Stimulated activated CD8-positive, alpha-beta memory T cell treated with anti-CD3 and anti-CD28 coated beads, Interleukin-2, amount 100 ng/mL, for 1 hour (primary cell): Measurements from ENCODE around the gene MAP4K3.

Source experiments
- DNase-seq, 2 donors: peaks; one replicate each; pipeline ENCODE4 v3.0.0-alpha.2; 2020; ENCODE audit warnings: low read depth in 2 of 2

MAP4K3 gene

DNA sequence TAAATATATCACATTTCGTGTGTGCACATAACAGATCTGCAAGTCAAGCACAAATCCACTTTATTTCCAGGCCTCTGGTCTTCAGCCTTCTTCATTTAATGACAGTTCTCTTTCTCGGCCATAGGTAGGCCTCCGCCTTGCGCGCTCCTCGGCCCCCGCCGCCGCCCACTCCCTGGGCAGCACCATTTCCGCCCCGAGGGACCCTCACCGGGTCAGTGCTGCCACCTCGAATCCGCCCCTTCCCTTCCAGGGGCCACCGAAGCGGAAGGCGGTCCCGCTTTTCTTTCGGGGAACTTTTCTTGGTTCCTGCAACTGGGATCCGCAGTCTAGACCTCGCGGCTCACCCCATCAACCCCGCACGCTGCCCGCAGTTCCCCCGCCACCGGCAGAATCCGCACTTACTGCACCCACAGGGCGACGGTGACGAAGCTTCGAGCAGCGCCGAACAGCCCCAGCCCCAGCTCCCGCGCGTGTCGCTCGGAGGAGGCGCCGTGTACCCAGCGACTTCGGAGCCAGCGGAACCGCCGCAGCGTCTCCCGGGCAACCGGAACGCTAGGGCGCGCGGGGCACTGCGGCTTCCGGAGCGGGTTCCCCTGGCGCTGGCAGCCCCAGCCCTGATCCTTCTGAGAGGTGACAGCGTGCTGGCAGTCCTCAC, 193.5 kb downstream of the MAP4K3 start, which contains the start of gene CDKL4:
CDKL4 (minus strand) TSS at position 502 of the 655 bp plus-strand sequence.
- DNase-seq = no peak

DNA sequence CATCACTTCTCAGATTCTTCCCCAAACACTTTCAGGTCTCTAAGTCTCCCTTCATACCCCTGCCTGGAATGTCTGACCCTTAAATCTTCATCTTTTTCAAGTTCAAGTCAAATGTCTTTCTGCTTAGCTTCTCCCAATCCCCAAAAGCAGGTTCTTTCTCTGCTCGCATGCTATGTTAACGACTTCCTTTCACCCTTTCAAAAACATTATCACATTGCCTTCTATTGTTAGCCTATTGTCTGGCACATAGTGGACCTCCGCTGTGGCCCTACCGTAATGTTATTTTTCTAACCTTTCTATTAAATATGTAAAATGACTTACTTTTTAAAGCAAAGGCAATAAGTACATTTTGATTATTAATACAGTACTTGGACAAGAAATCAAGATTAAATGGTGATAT, 195.5 kb downstream of the MAP4K3 start:
- no peak for DNase-seq

DNA sequence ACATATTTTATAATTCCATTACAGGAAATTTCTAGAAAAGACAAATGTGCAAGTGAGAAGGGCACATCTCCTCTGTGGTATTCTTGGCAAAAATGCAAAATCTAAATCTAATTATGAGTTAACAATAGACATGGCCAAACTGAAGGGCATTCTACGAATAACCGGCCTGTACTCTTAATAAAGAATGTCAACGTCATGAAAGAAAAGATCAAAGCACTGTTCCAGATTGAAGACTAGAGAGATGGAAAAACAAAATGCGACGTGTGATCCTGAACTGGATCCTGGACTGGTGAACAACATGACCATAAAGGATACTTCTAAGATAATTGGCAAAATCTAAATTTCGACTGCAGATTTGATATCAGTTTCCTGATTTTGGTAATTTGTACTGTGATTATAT, 196.3 kb downstream of the MAP4K3 start:
- no peak for DNase-seq

DNA sequence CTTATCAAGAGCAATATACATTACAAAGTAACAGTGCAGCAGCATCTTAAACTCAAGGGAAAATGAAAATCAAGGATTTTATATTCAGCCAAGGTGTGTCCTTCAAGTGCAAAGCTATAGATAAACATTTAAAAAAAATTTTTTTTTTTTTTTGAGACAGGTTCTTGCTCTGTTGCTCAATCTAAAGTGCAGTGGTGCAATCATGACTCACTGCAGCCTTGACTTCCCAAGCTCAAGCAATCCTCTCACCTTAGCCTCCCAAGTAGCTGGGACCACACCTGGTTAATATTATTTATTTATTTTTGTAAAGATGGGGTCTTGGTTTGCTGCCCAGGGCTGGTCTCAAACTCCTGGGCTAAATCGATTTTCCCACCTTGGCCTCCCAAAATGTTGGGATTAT, 202.3 kb downstream of the MAP4K3 start:
- no peak for DNase-seq

DNA sequence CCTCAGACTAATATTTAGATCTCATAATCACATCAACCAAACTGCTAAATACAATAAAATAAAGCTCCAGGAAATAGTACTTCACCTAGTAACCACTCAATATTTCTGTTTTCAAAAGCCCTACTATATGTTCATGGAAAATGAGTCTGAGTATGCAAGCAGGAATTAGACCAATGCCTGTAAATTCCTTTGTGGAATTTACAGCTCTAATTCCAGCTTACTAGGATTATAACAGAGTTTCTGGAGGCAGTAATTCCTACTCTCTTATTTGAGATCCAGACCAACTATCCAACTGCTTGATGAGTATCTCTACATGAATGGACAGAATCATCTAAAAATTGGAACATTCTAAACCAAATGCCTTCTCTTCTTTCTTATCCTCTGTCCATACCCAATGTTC, 204.9 kb downstream of the MAP4K3 start:
- no peak for DNase-seq

GRCh38 chr2:39228413-39229209, 208.5 kb downstream of the MAP4K3 start:
- no peak for DNase-seq

DNA sequence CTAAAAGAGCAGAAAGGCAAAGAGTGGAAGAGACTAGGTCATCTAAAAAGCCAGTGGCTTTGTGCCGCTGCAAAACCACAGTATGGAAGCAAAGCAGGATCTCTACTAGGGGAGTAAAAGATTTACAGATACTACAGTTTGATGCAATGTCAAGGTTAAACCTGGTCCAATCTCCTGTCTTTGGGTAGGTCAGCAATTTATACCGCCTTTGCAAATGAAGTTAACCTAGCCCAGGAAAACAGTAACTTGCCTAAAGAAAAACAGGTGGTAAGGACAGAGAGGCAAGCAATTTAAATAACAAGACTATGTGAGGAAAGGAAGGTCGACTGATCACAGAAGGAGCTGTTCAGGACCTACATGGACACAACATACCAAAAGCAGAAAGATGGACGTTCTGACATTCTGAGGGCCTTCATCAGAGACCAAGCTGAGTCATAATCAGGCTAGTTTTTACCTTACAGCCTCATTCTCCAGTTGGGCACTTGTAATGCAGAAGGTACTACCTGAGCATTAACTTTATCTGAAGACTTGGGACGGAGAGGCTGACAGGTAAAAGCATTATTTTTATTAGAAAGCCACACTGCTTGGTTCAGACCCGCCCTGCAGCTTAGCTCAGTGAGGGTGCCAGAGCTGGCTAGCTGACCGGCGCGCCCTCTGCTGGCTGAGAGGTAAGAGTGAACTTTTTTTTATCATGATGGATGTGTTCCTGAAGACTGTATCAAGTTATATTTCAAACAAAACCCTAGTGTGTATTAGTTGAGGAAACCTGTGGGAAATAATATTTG, 209.3 kb downstream of the MAP4K3 start:
- peak; percentile 61 to 71 for DNase-seq

GRCh38 chr2:39225567-39225966, 211.5 kb downstream of the MAP4K3 start:
- no peak for DNase-seq

GRCh38 chr2:39223909-39224308, 213.2 kb downstream of the MAP4K3 start:
- DNase-seq = no peak

- DNase-seq = no peak
Measured at GRCh38 chr2:39221459-39221858, 215.6 kb downstream of the MAP4K3 start.

DNA sequence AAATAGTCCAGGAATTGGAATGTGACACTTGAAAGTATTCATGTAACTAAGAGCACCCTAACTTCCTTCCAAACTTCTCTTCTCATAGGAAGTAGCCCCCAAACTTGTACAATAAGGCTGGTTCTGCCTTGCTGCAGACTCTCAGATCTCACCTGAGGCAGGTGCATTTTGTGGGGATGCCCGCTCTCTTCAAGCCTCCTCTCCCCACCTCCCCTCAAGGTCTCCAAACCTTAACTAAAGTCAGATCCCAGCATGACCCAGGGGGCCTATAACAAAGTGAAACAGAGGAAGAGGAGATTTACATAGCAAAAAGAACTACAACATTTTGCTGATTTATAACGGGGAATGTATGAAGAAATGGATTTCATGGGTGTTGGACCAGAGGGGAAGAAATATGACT, 216.9 kb downstream of the MAP4K3 start:
- no peak for DNase-seq

DNA sequence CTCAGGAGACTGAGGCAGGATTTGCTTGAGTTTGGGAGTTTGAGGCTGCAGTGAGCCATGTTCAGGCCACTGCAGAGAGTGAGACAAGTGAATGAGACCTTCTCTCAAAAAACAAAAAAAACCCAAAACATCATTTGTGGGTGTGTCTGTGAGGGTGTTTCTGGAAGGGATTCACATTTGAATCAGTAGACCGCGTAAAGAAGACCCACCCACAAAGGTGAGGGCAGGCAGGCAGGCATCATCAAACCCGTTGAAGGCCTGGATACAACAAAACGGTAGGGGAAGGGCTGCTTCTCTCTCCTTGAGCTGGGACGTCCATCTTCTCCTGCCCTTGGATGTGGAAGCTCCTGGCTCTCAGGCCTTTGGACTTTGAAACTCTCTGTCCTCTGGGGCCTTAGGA, 218.7 kb downstream of the MAP4K3 start:
- DNase-seq = no peak

GRCh38 chr2:39217192-39217550, 219.9 kb downstream of the MAP4K3 start:
- DNase-seq = no peak

DNA sequence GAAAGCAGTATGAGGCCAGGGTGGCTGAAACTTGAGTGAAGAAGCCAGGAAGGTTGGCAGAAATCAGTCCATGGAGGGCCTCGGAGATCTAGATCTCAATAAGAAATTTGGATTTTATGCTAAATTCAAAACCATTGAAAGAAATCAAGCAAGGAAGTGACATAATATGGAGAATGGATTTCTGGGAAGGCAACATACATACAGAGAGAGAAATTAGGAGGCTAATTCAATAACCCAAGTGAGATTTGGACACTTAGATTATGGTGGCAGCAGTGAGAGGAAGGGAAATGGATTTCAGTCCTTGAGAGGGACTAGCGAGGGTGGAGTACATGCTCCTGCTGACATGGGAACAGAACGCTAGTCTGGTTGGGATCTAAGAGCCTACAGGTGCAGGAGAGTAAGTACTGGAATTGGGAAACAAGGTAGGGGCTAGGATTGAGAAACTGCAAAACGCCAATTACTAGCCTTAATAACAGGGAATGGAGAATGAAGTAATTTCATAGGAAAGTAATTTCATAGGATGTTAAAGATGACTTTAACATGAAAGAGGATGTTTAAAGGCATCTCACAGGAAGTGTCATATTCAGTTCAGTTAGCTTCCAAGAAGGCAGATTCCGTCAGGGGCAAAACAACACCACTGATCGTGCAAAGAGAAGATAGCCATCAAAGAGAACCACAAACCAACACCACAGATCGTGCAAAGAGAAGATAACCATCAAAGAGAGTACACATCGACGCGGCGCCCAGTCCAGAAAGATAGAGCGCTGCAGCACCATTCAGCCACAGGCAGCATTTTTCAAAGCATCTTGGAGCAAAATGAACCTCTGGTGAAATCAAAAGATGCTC, 220.5 kb downstream of the MAP4K3 start:
- peak; percentile 30 to 39 for DNase-seq

DNA sequence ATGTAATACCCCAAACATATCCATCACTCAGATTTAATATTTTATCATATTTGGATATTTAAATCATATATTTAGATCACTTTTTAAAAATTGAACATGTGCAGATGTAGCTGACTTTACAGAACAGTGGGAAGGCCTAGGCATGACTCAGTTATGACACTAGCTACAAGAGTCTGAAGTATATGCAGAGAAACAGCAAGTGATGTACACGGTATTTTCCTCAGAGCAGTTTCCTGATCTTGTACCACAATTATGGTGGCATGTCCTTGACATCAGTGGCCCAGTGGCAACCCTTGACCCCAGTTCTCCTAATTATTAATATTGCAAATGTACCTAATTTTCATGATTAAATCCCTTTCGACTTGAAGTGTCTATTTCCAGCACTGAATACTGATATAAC, 221.5 kb downstream of the MAP4K3 start:
- DNase-seq = no peak

DNA sequence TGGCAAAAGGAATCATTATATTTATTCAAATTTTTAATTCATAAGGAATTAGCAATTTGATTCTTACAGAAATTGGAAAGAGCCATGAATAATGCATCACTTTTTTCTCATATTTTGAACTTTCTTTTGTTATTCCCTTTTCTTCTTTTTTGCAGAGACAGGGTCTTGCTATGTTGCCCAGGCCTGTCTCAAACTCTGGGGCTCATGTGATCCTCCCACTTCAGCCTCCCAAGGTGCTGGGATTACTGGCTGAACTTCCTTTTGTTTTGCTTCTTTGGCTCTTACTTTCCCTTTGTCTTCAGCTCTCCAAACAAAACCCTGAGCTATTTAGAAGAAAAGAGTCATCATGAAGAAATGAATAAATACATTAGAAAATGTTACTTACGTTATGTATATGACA, 224.1 kb downstream of the MAP4K3 start:
- no peak for DNase-seq

DNA sequence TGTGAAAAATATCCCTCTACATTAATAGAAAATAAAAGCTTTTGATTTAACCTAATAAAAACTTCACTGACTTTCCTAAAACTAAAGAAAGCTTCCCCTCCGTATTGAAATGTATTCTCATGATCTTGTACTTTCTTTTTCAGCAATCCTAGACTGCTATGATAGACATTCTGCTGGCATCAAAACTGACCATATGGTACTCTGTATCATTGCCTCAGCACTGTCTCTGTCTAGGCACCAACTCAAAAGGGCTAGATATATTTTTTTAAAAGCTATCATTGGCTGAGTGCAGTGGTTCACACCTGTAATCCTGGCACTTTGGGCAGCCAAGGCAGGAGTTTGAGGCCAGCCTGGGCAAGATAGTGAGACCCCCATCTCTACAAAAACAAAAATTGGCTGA, 226.2 kb downstream of the MAP4K3 start:
- no peak for DNase-seq

GRCh38 chr2:39203382-39203781, 233.7 kb downstream of the MAP4K3 start:
- no peak for DNase-seq

DNA sequence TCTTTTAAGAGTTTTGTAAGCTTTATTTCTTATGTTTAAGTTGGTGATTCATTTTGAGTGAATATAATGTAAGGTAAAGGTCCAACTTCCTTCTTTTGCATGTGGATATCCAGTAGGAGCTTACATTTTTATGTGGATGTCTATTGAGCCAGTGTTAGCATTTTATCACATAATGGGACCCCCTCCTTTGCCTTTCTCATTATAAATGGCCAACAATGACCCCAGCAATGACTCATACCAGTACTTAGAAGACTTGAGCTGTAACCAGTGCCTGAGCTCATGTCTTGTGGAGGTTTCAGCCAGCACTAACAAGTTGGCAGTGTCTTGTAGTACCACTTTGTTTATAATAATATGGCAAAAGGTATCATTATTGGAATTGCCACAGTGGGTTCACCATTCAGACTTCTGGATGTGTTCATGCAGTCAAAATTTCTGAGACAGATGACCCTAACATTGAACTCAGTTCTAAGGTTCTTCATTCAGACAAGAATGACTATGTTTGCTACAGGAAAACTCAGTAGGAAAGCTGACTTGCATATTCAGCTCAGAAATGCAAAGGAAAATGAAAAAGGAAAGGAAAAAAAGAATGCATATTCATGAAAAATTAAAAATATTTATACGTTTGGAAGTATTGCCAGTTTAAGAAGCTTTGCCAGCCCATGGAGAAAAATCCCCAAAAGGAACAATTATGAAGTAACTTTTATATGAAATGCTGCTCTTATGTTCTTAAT, 234.3 kb downstream of the MAP4K3 start:
- no peak for DNase-seq
